Cortex of kidney (tissue), 1 donor: ENCODE data around the gene LYRM7.
"Not testable (repeated sequence)": the region's sequence is repeated elsewhere in the genome, so short reads cannot be mapped to it uniquely, and the experiment has no call there.

Experiments
- DNase-seq: peaks from one replicate; lab custom pipeline; 2025; lab: John Stamatoyannopoulos, UW

LYRM7 gene

GRCh38 chr5:131180407-131180806 is 9.7 kb downstream of the LYRM7 start:
- DNase-seq = no peak

GRCh38 chr5:131182839-131183238 is 12.1 kb downstream of the LYRM7 start:
- no peak for DNase-seq

GRCh38 chr5:131185523-131186104 is 14.9 kb downstream of the LYRM7 start:
- DNase-seq = no peak

- DNase-seq = no peak
Measured at GRCh38 chr5:131186561-131187256, 16.0 kb downstream of the LYRM7 start.

- DNase-seq = no peak
Measured at GRCh38 chr5:131193106-131193505, 22.4 kb downstream of the LYRM7 start.

GRCh38 chr5:131193897-131194296 is 23.2 kb downstream of the LYRM7 start:
- DNase-seq = not testable (repeated sequence)

- DNase-seq = no peak
Measured at GRCh38 chr5:131194725-131195124, 24.0 kb downstream of the LYRM7 start.

- DNase-seq = no peak
Measured at GRCh38 chr5:131195696-131196095, 25.0 kb downstream of the LYRM7 start.

GRCh38 chr5:131196331-131196730 is 25.6 kb downstream of the LYRM7 start:
- no peak for DNase-seq

- DNase-seq = no peak
Measured at GRCh38 chr5:131198625-131199024, 27.9 kb downstream of the LYRM7 start.

GRCh38 chr5:131200560-131200959 is 29.8 kb downstream of the LYRM7 start:
- no peak for DNase-seq

- no peak for DNase-seq
Measured at GRCh38 chr5:131204964-131205363, 34.2 kb downstream of the LYRM7 start.

GRCh38 chr5:131206061-131206460 is 35.3 kb downstream of the LYRM7 start:
- DNase-seq = no peak

GRCh38 chr5:131206772-131207171 is 36.0 kb downstream of the LYRM7 start:
- DNase-seq = no peak

- DNase-seq = no peak
Measured at GRCh38 chr5:131209175-131209505, 38.4 kb downstream of the LYRM7 start.

GRCh38 chr5:131209506-131210150 is 38.9 kb downstream of the LYRM7 start:
- DNase-seq = no peak

- DNase-seq = no peak
Measured at GRCh38 chr5:131210151-131210510, 39.4 kb downstream of the LYRM7 start.

- DNase-seq = no peak
Measured at GRCh38 chr5:131211669-131212068, 40.9 kb downstream of the LYRM7 start.

- no peak for DNase-seq
Measured at GRCh38 chr5:131212471-131213021, 41.8 kb downstream of the LYRM7 start.

- no peak for DNase-seq
Measured at GRCh38 chr5:131214609-131215227, 44.0 kb downstream of the LYRM7 start.

GRCh38 chr5:131217791-131218190 is 47.0 kb downstream of the LYRM7 start:
- DNase-seq = no peak

- no peak for DNase-seq
Measured at GRCh38 chr5:131218392-131218791, 47.6 kb downstream of the LYRM7 start.

- no peak for DNase-seq
Measured at GRCh38 chr5:131220566-131220965, 49.8 kb downstream of the LYRM7 start.
